RWPE1 (cell line): ENCODE results near the gene NAGS.
"Not testable (repeated sequence)": the region's sequence is repeated elsewhere in the genome, so short reads cannot be mapped to it uniquely, and the experiment has no call there.

Experiments used
- CTCF ChIA-PET: fragments of 350-600 bp; sonication (Branson Sonifier 250); formaldehyde crosslinking; extraction: SDS; loops from one replicate; lab custom pipeline; 2021; lab: Yijun Ruan, JAX
- POLR2A ChIA-PET: fragments of 400-600 bp; formaldehyde crosslinking; extraction: SDS; loops from one replicate; lab custom pipeline; 2020; ENCODE audit warnings: antibody characterized with exemption; ENCODE audit not compliant: low non-redundant PET; lab: Yijun Ruan, JAX
- DNase-seq: peaks from one replicate; pipeline ENCODE4 v3.0.0; 2012; ENCODE audit warnings: low spot score
- H3K27ac ChIP-seq: fragments of 450-650 bp; 2 replicates; pipeline ENCODE4 v1.5.1; 2017
- TF ChIP-seq, protein P1 (sequence below): fragments of 450-650 bp; conservative IDR thresholded peaks from 2 replicates; pipeline ENCODE4 v1.5.1; 2017; ENCODE audit warnings: low read depth, mild to moderate bottlenecking

The NAGS gene

DNA sequence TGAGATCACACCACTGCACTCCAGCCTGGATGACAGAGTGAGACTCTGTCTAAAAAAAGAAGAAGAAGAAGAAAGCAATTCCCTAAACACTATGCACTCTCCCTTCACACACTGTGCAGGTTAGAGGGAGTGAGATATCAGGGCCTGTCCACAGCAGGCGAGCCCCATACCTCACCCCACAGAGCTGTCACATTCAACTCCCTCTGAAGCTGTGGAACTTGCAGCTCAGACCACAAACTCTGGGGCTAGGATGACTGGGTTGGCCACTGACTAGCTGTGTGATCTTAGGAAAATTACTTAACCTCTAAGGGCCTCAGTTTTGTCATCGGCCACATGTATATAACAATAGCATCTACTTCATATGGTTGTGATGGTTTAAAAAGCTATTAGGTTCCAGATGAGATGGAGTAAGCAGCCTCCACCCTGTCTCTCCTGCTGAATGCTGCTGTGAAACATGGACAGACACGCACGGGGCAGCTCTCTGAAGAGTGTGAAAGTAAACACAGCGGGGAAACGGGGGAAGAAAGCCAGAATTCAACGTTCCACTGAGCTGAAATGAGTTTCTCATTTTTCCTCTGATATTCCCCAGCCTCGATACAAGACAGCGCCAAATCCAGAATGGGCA, 37.1 kb upstream of the NAGS start:
- DNase-seq, result no peak
- TF ChIP-seq, protein P1, sequence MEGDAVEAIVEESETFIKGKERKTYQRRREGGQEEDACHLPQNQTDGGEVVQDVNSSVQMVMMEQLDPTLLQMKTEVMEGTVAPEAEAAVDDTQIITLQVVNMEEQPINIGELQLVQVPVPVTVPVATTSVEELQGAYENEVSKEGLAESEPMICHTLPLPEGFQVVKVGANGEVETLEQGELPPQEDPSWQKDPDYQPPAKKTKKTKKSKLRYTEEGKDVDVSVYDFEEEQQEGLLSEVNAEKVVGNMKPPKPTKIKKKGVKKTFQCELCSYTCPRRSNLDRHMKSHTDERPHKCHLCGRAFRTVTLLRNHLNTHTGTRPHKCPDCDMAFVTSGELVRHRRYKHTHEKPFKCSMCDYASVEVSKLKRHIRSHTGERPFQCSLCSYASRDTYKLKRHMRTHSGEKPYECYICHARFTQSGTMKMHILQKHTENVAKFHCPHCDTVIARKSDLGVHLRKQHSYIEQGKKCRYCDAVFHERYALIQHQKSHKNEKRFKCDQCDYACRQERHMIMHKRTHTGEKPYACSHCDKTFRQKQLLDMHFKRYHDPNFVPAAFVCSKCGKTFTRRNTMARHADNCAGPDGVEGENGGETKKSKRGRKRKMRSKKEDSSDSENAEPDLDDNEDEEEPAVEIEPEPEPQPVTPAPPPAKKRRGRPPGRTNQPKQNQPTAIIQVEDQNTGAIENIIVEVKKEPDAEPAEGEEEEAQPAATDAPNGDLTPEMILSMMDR, result no peak
- POLR2A ChIA-PET, result interaction anchor here (0.5 kb wide), 1 partner anchor 39 kb away, joined by 5 read pairs; no protein-coding TSS in a partner anchor
- H3K27ac ChIP-seq, result no peak overlapping the region
- CTCF ChIA-PET, result interaction anchor here (0.9 kb wide), 1 partner anchor 24 kb away, joined by 4 read pairs; no protein-coding TSS in a partner anchor

DNA sequence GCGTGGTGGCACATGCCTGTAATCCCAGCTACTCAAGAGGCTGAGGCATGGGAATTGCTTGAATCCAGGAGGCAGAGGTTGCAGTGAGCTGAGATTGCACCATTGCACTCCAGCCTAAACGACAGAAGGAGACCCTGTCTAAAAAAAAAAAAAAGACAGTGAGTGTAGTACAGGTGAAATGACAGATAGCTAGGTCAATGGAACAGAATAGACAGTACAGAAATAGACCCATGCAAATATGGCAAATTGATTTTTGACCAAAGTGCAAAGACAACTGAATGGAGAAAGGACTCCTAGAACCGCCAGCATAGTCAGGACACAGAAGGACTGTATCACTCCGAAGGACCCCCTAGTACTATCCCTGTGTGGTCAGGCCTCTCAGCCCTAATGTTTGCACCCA, 34.1 kb upstream of the NAGS start:
- TF ChIP-seq, protein P1, result no peak
- H3K27ac ChIP-seq, result no peak overlapping the region
- ChIA-PET CTCF (no interaction called here), POLR2A (no interaction called here)
- no peak for DNase-seq

DNA sequence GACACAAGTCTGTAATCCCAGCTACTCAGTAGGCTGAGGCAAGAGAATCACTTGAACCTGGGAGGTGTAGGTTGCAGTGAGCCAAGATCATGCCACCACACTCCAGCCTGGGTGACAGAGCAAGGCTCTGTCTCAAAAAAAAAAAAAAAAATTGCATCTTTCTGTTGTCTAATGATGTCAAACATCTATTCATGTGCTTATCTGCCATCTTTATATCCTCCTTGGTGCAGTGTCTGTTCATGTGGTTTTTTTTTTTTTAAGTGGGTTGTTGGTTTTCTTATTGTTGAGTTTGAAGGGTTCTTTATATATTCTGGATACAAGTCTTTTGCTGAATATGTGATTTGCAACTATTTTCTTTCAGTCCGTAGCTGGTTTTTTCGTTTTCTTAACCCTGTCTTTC, 33.0 kb upstream of the NAGS start:
- DNase-seq, POLR2A ChIA-PET, H3K27ac ChIP-seq: not testable (repeated sequence)
- CTCF ChIA-PET, result interaction anchor here (0.6 to 0.7 kb wide), 2 partner anchors 10 to 73 kb away, joined by 4 to 7 read pairs; no protein-coding TSS in a partner anchor

DNA sequence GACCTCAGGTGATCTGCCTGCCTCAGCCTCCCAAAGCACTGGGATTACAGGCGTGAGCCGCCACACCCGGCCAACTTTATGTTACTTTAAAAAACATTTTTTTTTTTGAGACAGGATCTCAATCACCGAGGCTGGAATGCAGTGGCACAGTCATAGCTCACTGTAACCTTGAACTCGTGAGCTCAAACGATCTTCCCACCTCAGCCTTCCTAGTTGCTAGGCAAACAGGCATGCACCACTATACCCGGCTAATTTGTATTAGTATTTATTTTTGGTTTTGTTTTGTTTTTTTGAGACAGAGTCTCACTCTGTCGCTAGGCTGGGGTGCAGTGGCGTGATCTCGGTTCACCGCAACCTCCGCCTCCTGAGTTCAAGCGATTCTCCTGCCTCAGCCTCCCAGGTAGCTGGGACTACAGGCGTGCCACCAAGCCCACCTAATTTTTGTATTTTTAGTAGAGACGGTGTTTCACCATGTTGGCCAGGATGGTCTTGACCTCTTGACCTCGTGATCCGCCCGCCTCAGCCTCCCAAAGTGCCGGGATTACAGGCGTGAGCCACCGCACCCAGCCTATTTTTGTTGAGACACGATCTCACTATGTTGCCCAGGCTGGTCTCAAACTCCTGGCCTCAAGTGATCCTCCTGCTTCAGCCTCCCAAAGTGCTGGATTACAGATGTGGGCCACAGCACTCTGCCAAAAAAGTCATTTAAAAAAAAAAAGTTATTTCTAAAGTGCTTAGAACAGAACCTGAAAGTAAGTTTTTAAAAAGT, 31.8 kb upstream of the NAGS start:
- POLR2A ChIA-PET, DNase-seq, H3K27ac ChIP-seq: not testable (repeated sequence)
- CTCF ChIA-PET, result interaction anchor here (0.7 kb wide), 1 partner anchor 187 kb away, joined by 3 read pairs; no protein-coding TSS in a partner anchor

DNA sequence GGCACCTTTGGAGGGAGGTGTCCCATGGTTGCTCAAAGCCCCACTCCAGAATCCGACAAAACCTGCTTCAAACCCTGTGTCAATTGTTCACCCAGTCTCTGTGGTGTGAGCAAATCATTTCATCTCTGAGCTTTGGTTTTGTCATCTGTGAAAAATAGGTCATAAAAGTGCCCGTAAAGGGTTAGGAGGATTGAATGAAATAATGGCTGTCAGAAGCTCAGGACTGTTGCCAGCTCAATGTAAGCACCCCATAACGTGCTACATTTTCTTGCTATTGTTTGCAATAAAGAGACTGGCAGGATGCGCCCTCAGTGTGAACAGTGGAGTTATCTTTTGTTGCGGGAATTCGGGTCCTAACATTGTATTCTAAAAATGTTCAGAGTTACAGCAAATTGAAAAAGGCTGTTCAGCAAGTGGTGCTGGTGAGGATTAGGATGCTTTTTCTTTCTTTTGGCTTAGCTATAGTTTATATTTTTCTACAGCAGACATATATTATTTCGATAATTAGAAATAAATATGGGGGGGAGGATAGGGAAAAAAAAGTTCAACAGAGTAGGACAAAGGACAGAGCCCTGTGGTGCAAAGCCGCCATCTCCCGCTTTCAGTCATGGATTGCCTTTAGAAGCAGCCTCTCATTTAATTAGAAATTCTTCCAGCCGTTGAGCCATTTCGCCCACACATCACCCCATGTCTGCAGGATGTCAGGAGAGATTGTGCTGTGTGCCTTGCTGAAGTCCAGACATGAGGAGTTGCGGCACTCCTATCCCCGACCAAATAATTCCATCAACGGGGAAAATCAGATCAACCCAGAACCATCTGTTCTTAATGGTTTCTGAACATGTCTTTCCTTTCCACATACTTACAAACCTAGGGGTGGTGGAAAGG, 29.8 kb upstream of the NAGS start:
- TF ChIP-seq, protein P1, result no peak
- H3K27ac ChIP-seq, result no peak overlapping the region
- ChIA-PET CTCF (no interaction called here), POLR2A (no interaction called here)
- no peak for DNase-seq

DNA sequence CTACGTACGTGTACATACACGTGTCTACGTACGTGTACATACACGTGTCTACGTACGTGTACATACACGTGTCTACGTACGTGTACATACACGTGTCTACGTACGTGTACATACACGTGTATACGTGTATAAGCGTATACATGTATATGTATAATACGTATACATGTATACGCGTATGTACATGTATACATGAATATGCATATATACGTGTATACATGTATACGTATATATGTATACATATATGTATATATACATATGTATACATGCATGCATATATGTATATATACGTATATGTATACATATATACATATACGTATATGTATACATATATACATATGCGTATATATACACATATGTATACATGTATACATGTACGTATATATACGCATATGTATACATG, 28.5 kb upstream of the NAGS start:
- ChIA-PET POLR2A (no interaction called here), CTCF (no interaction called here)
- TF ChIP-seq, protein P1, result no peak

DNA sequence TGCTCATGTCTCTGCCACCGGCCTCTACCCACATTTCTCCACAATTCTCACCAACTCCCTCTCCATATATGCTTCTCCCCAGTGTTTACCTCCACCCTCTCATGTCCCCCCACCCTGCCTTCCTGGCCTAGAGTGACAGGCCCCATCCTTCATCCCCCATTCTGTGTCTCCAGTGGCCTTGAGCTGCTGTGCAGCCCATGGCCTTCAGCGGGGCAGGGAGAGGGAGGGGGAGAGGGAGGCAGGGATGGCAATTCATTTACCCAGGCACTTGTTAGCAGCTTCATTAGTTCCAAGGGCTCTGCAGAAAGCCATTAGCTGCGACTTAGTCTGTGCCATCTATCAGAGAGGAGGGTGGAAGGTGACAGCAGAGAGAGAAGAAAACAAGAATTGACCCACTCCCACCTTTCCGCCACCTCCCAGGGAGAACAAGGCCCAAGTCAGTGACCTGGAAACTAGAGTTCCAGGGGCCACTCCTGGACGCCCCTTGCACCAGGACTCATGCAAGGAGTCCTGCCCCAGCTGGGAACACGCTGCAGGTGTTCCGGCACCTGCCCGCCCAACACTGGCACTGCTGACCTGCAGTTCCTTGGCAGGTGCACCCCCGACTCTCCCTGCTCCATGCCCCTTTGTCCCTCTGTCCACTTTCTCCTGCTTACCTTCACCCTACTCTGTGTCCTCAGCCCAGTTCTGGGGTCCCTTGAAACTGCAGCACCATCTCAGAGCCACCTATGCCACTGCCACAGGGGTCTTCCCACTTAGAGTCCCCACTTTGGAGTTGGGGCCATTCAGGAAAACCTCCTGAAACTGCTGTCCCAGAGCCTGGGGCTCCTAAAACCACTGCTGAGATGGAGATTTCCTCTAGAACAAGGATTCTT, 27.2 kb upstream of the NAGS start:
- ChIA-PET POLR2A (no interaction called here), CTCF (no interaction called here)
- no peak for DNase-seq
- no peak overlapping the region for H3K27ac ChIP-seq
- TF ChIP-seq, protein P1, result no peak

More for the DNA sequence above, 28.5 kb upstream of the NAGS start:
- H3K27ac ChIP-seq, result no peak overlapping the region
- no peak for DNase-seq
